Kidney capillary endothelial cell (primary cell): ENCODE measurements around the gene PRM3.

Experiments
- DNase-seq: peaks from one replicate; pipeline ENCODE4 v3.0.0-alpha.2; 2018; ENCODE audit warnings: low spot score

Gene PRM3

GRCh38 chr16:11242658-11243057 lies 30.8 kb downstream of the PRM3 start:
- no peak for DNase-seq

GRCh38 chr16:11241480-11242204 lies 31.8 kb downstream of the PRM3 start:
- no peak for DNase-seq

- no peak for DNase-seq
Observed at GRCh38 chr16:11240636-11241473, 32.6 kb downstream of the PRM3 start.

- no peak for DNase-seq
Observed at GRCh38 chr16:11239644-11240632, 33.5 kb downstream of the PRM3 start.

- DNase-seq: no peak
Observed at GRCh38 chr16:11238272-11239202, 34.9 kb downstream of the PRM3 start.

GRCh38 chr16:11236461-11237254 lies 36.8 kb downstream of the PRM3 start:
- DNase-seq: no peak

GRCh38 chr16:11235703-11235991 lies 37.8 kb downstream of the PRM3 start:
- no peak for DNase-seq

- no peak for DNase-seq
Observed at GRCh38 chr16:11234884-11235702, 38.3 kb downstream of the PRM3 start.

GRCh38 chr16:11233727-11234376 lies 39.6 kb downstream of the PRM3 start:
- no peak for DNase-seq

- no peak for DNase-seq
Observed at GRCh38 chr16:11232852-11233726, 40.3 kb downstream of the PRM3 start.

- DNase-seq: no peak
Observed at GRCh38 chr16:11232302-11232851, 41.1 kb downstream of the PRM3 start.

GRCh38 chr16:11231367-11231970 lies 42.0 kb downstream of the PRM3 start:
- DNase-seq: no peak

- no peak for DNase-seq
Observed at GRCh38 chr16:11229906-11230305, 43.5 kb downstream of the PRM3 start.

GRCh38 chr16:11229432-11229831 lies 44.0 kb downstream of the PRM3 start:
- DNase-seq: no peak

- DNase-seq: no peak
Observed at GRCh38 chr16:11225677-11226549, 47.5 kb downstream of the PRM3 start.
